Pulmonary artery endothelial cell (primary cell): Measurements from ENCODE around the gene PTPRN2. TPM values are rescaled to one million over a fixed set of nuclear protein-coding genes. Genes with fewer than 3 reads are reported as not detected.
"Not testable (repeated sequence)": the region's sequence is repeated elsewhere in the genome, so short reads cannot be mapped to it uniquely, and the experiment has no call there.

Source experiments
- DNase-seq: peaks from one replicate; pipeline ENCODE4 v3.0.0-alpha.2; 2011; ENCODE audit warnings: low read depth, low spot score
- total RNA-seq: library from RNA; depleted of rRNA; stranded (reverse); fragments of >200 nt; gene quantifications from 2 replicates; pipeline ENCODE4 v1.2.3, GENCODE V29; 2014

Gene PTPRN2
- total RNA-seq, 1 donor from 2014 or later = 0.53 TPM

DNA sequence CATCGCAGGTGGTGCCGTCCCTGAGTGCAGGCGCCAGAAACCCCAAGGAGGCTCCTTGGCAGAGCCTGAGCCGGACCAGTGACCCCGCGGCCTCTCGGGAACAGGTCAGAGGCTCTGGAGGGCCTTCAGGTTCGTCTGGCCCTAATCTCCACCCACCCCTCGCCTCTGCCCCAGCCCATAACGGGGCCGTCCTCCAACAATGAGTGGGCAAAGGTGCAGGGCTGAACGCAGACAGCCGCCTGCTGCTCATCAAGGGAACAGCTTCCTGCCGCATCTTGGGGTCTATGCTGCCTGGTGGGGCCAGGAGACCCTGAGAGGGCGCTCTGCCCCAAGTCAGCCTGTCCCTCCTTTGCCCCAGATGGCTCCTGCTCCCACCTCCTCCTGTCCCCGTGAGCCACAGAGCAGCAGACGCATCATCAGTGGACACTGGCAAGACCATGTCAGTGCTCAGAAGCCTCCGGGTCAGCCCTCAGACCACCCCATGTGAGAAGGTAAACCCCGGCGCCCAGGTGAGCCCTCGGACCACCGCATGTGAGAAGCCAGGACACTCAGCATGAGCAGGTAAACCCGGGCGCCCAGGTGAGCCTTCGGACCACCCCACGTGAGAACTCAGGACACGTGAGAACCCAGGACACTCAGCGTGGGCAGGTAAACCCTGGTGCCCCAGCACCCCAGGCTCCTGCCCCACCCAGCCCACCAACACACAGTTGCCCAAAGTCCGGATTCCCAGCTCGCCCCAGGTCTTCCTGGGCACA is 142.0 kb downstream of the PTPRN2 start:
- DNase-seq = no peak

GRCh38 chr7:158444501-158445420 is 142.9 kb downstream of the PTPRN2 start:
- DNase-seq = no peak

GRCh38 chr7:158443688-158444483 is 143.7 kb downstream of the PTPRN2 start:
- no peak for DNase-seq

GRCh38 chr7:158443014-158443687 is 144.5 kb downstream of the PTPRN2 start:
- DNase-seq = no peak

GRCh38 chr7:158442260-158442659 is 145.4 kb downstream of the PTPRN2 start:
- no peak for DNase-seq

DNA sequence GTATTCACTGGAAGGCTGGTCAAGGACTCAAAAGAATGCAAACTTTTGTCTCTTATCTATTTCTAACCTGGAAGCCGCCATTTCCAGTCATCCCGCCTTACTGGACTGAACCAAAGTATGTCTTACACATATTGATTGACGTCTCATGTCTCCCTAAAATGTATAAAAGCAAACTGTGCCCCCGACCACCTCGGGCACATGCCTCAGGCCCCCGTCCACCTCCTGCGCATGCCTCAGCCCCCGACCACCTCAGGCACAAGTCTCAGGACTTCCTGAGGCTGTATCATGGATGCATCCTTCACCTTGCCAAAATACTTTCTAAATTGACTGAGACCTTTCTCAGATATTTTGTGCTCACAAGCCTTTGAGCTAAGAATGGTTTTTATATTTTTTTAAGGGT is 148.6 kb downstream of the PTPRN2 start:
- DNase-seq = no peak

DNA sequence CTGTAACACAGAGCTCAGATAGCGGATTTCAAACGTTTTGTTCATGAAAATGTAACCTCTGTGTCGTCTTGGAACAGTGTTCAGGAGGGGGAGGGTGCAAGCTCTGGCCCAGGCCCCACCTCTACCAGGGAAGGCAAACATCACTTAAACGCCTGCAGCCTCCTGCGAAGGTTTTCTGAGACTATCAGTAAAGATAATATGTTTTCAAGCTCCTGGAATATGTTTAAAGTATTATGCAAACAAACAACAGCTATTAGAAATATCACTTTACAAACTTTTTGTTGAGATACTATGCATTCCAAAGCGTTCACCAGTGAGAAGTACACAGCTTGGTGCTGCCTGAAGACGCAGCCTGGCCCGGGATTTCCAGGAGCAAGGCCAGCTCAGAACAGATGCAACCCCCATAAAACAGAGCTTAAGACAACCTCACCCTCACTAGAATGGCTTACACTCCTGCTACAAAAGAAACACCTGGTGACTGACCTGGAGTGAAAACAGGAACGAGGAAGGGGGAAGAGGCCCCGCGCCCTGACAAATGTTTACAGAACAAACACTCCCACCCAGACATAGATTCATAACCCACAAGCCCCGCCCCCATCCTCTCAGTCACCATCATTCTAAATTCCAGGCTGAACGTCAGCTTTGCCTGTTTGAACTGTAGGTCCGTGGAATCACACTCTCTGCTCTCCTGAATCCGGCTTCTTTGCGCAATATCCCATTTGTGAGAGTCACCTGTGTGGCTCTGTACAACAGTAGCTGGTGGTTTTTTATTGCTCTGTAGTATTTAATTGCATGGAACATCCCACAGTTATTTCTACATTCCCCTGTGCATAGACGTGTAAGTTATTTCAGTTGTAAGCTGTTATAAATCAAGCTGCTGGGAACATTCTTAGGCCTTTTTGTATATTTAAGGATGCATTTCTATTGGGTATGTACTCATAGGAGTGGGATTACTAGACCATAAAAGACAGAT is 155.0 kb downstream of the PTPRN2 start:
- DNase-seq = no peak

DNA sequence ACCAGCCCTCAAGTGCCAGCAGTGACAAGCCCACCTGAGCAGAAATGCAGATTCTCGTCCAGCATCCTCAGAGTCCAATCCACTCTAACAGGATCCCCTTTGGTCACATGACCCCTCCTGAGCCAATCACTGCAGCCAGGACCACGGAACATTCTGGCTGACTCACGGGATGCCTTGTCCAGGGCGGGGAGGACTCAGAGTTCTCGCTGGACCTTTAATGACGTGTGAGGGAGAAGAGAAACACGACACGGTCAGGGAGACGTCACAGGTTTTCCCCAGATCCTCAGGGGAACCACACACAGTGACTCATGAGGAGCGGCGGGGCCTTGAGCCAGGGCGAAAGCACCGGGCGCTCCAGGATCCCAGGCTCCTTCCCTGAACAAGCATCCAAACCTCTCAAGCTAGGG is 155.7 kb downstream of the PTPRN2 start:
- no peak for DNase-seq

GRCh38 chr7:158431055-158431940 is 156.3 kb downstream of the PTPRN2 start:
- no peak for DNase-seq

DNA sequence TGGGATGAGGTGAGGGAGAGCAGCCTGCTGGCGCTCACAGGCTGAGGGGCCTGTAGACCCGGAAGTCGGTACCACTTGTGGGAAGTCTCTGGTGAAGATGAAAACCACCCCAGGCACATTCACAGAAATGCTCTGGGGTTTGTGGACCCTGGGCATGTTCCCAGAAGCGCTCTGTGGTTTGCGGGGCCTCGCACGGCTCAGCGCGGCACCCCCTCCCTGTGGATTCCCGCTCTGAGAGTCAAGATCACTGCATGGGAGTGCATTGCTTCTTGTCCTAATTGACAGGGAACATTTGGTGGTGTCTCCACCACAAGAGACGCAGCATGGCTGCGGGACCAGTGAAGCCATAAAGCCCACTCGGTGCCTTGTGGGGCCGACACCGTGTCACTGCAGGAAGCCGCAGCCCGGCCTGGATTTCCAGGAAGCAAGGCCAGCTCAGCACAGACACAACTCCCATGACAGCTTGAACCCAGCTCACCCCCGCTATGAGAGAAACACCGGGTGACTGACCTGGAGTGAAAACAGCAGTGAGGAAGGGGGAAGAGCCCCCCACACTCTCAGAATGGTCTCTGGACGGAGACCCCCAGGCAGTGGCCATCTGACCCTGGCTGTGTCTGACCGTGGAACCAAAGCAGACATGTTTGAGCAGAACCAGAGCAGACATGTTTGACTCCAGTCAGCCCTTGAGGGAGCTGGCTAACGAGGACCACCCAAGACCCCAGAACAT is 157.2 kb downstream of the PTPRN2 start:
- DNase-seq = no peak

DNA sequence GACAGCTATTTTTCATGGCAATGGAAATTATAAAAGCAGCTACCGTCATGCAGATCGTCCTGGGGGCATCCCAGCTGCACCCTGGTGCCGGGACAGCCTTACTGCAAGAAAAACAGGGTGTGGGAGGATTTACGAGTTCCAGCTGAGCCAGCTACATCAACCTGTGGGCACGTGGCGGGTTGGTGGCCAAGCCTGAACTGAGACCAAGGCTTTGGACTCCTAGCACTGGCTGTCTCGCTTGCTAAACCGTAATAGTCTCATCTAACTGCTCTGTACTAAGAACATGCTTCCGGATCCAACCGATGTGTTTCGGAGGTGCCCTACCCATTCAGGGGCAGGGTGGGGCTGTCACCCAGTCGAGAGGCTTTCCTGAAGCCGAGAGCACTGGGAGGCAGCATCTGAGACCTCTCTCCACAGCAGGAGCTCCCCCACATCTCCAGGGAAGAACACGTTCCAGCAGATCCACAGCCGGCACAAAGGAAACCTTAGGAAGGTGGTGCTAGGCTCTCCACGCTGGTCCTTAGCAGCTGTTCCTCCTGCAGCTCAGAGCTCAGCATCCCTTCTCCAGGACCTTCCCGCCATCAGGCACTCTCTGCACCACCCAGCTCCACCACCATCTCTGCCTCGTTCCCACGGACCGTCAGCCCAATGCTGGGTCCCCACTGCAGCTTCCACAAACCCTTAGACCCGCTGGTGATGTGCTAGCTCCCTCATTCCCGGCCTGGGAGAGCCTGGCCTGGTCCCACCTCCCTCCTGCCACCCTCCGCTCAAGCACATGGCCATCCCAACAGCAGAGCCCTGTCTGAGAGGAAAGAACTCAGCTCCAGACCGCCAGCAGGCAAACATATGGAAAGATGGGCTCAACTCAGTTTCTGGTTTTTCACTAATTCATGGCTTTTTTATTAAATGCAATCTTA is 158.5 kb downstream of the PTPRN2 start:
- DNase-seq = no peak

- DNase-seq = no peak
Measured at GRCh38 chr7:158428131-158428836, 159.3 kb downstream of the PTPRN2 start.

DNA sequence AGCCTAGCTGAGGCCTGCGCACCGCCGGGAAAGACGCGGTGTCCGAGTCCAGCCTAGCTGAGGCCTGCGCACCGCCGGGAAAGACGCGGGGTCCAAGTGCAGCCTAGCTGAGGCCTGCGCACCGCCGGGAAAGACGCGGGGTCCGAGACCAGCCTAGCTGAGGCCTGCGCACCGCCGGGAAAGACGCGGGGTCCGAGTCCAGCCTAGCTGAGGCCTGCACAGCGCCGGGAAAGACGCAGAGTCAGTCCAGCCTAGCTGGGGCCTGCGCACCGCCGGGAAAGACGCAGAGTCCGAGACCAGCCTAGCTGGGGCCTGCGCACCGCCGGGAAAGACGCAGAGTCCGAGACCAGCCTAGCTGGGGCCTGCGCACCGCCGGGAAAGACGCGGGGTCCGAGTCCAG is 161.9 kb downstream of the PTPRN2 start:
- DNase-seq = not testable (repeated sequence)

DNA sequence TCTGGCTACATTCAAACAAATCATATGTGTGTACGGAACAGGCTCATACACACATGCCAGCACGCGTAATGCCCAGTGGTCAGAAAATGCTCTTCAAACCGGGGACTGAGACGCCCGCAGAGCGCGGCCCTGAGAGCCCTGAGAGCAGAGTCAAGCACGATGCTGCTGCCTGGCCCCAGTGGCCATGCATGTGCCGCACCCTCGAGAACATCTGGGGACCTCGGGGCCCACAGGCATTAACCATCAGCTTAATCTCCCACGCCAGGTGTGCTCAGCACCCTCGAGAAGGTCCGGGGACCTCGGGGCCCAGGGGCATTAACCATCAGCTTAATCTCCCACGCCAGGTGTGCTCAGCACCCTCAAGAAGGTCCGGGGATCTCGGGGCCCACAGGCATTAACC is 163.1 kb downstream of the PTPRN2 start:
- DNase-seq = no peak

GRCh38 chr7:158424011-158424410 is 163.6 kb downstream of the PTPRN2 start:
- DNase-seq = no peak

DNA sequence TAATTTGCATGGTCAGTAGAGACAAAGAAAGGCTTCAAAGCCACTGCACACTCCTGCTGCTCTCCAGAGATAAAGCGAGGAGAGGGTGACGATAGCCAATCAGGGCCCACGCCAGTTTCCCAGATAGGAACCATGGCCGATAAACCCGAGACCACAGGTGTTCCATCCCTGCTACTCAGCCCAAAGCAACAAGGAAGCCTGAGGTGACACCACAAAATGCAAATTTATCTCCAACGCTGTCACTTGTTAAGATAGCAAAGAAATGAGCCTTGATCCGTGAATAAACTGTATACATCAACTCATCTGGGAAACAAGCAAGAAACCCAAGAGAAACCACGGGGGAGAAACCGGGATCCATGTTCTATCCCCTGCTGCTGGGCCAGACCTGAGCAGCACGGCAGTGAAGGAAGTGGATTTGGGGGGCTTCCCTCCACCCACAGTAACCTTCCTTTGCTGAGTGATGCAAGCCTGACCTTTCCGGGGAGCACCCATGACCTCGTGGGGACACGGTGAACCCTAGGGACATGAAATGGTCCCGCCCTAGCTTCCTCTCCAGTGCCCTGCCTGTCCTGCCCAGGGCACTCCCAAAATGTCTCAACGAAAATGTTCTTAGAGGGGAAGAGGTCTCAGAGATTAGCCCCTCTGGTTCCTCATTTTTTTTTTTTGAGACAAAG is 164.6 kb downstream of the PTPRN2 start:
- no peak for DNase-seq
